GM04503 (cell line): ENCODE measurements around the gene PRRG3.

Experiments used
- DNase-seq: peaks from one replicate; pipeline ENCODE4 v3.0.0-alpha.2; 2012; ENCODE audit warnings: low read depth

PRRG3 gene

GRCh38 chrX:151708821-151709220 lies 13.6 kb downstream of the PRRG3 start:
- no peak for DNase-seq

- no peak for DNase-seq
Observed at GRCh38 chrX:151710457-151710856, 15.2 kb downstream of the PRRG3 start.

- no peak for DNase-seq
Observed at GRCh38 chrX:151711154-151711553, 15.9 kb downstream of the PRRG3 start.

GRCh38 chrX:151711787-151712186 lies 16.5 kb downstream of the PRRG3 start:
- no peak for DNase-seq

GRCh38 chrX:151712253-151712652 lies 17.0 kb downstream of the PRRG3 start:
- no peak for DNase-seq

- DNase-seq = no peak
Observed at GRCh38 chrX:151713849-151714248, 18.6 kb downstream of the PRRG3 start.

- no peak for DNase-seq
Observed at GRCh38 chrX:151714362-151714761, 19.1 kb downstream of the PRRG3 start.

GRCh38 chrX:151715752-151716151 lies 20.5 kb downstream of the PRRG3 start, which contains the start of gene FATE1:
Gene FATE1 (plus strand): TSS chrX:151716035. CDS start chrX:151716120, 85 bp downstream.
- no peak for DNase-seq

- DNase-seq = no peak
Observed at GRCh38 chrX:151722241-151722846, 27.1 kb downstream of the PRRG3 start.

- DNase-seq = no peak
Observed at GRCh38 chrX:151723156-151723760, 28.0 kb downstream of the PRRG3 start.

- no peak for DNase-seq
Observed at GRCh38 chrX:151724563-151725337, 29.5 kb downstream of the PRRG3 start.

GRCh38 chrX:151725338-151725614 lies 30.0 kb downstream of the PRRG3 start:
- no peak for DNase-seq

- DNase-seq = no peak
Observed at GRCh38 chrX:151726751-151727150, 31.5 kb downstream of the PRRG3 start.

- no peak for DNase-seq
Observed at GRCh38 chrX:151727346-151727745, 32.1 kb downstream of the PRRG3 start.

GRCh38 chrX:151729056-151729725 lies 33.9 kb downstream of the PRRG3 start:
- no peak for DNase-seq

- no peak for DNase-seq
Observed at GRCh38 chrX:151734446-151734845, 39.2 kb downstream of the PRRG3 start, which contains the start of gene CNGA2. Gene CNGA2 (plus strand): TSS chrX:151734746. CDS start chrX:151738484, 3,738 bp downstream.

- no peak for DNase-seq
Observed at GRCh38 chrX:151735219-151735618, 40.0 kb downstream of the PRRG3 start.

GRCh38 chrX:151736685-151737084 lies 41.4 kb downstream of the PRRG3 start:
- no peak for DNase-seq

- no peak for DNase-seq
Observed at GRCh38 chrX:151737494-151737893, 42.2 kb downstream of the PRRG3 start.

GRCh38 chrX:151738751-151739150 lies 43.5 kb downstream of the PRRG3 start:
- DNase-seq = no peak

GRCh38 chrX:151741606-151742005 lies 46.3 kb downstream of the PRRG3 start:
- DNase-seq = no peak

GRCh38 chrX:151742311-151742710 lies 47.1 kb downstream of the PRRG3 start:
- DNase-seq = no peak
